Measurements from ENCODE around the gene CNTLN.
"Not testable (repeated sequence)": the region's sequence is repeated elsewhere in the genome, so short reads cannot be mapped to it uniquely, and the experiment has no call there.

CNTLN gene

GRCh38 chr9:17318821-17319320 lies 184.0 kb downstream of the CNTLN start:
- DNase-seq (no peak), ATAC-seq (no peak)

- DNase-seq (no peak), ATAC-seq (no peak)
Observed at GRCh38 chr9:17319864-17320263, 185.0 kb downstream of the CNTLN start.

DNA sequence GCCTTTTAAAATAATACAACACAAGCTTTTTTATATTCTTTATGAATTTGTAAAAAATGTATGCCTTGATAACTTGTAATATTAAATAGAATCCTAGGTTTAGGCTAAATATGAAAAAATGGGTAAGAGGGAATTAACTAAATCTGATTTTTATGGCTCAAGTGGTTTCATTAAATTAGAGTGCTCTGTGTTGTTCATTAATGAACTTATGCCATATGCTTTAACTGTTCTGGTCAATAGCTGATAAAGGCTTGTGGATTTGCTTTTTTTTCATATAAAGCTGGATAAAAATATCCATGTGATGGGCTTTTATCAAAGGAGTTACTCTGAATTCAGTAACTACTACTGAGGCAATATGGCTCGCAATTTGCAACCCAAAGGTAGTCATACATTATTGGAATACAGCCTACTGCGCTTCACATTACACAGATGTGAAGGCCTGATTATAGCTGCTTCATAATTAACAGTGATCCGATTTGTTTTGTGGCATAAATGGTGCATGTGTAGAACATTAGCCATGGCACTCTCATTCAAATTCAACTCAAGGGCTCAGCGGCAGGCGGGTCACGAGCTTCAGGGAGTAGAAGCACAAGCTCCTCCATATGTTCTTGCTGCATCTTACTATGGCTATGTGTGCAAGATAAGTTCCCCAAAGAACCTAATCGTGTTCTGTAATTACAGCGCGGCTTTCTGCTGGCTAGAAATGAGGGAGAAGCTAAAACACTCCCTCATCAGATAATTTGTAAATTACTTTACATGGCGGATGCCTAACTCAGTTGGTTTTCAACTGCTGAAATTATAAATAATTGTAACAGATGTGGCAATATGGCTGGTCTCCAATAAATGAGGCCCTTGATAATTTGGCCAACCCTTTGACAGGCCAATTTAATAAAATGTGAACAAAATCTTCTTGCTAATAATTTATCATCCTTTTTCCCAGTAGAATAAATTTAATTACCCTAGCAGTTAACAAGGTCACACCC lies 188.3 kb downstream of the CNTLN start:
- no peak for ATAC-seq
- DNase-seq, result no peak

DNA sequence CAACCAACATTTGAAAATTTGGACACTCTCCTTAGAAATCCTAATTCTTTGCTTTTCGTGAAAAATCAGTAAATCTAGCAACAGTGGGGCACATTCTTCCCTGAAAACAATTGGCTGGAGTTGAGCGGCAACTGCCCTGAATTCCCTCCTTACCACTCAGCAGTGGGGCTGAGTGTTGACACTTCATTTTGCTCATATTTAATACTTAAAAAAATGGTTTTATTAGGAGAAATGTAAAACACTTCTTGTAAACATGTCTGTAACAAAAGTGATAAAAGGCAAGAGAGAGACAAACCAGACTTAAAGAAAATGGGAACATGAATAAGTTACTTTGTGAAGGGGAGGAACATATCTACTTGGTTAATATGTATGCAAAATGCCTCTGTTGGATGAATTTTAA lies 193.5 kb downstream of the CNTLN start:
- DNase-seq (no peak), ATAC-seq (no peak)

- ATAC-seq (no peak), DNase-seq (no peak)
Observed at GRCh38 chr9:17330097-17330496, 195.3 kb downstream of the CNTLN start.

- DNase-seq (no peak), ATAC-seq (no peak)
Observed at GRCh38 chr9:17332115-17332514, 197.3 kb downstream of the CNTLN start.

- DNase-seq (no peak), ATAC-seq (no peak)
Observed at GRCh38 chr9:17339156-17339555, 204.3 kb downstream of the CNTLN start.

DNA sequence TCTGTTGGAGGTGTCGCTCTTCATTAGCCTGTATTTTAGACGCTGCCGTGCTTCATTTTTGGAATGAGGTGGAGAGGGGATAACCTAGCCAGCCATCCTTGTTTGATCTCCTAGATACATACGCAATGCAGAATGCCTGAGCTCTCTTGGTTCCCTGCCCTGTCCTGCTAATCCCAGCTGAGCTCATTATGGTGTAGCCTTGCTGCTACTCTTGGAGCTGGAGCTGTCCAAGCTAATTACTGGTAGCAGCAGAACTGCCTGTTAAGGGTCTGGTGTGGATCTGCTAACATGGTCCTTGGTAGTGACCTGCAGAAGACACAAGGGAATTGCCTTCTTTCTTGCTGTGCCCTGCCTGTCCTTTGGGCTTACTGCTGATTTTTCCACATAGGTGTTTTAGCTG lies 207.9 kb downstream of the CNTLN start:
- no peak for DNase-seq

GRCh38 chr9:17349831-17350230 lies 215.0 kb downstream of the CNTLN start:
- ATAC-seq, result no peak

More for the DNA sequence above, 207.9 kb downstream of the CNTLN start:
- ATAC-seq, result no peak

GRCh38 chr9:17354006-17354405 lies 219.2 kb downstream of the CNTLN start:
- not testable (repeated sequence) for DNase-seq, ATAC-seq

More at GRCh38 chr9:17349831-17350230, 215.0 kb downstream of the CNTLN start:
- DNase-seq, result no peak

DNA sequence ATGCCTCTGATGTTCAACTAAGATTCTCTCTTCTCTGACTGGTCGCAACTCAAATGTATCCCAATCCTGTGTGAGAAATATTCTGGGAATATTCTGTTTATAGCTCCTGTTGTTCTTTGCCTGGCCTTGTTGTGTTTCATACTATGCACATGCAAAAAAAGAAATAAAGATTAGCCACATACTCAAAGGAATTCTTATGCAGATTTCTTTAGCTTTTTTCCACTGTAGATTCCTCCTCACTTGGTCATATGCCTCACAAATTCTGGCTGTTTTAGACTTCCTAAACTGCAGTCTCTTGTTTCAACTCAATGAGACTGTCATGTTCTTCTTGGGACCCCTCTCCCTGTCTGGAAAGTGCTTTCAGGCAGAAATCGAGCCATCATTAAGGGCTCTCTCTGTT lies 226.5 kb downstream of the CNTLN start:
- DNase-seq, result no peak
- no peak for ATAC-seq

GRCh38 chr9:17367035-17367434 lies 232.2 kb downstream of the CNTLN start:
- ATAC-seq, result no peak

DNA sequence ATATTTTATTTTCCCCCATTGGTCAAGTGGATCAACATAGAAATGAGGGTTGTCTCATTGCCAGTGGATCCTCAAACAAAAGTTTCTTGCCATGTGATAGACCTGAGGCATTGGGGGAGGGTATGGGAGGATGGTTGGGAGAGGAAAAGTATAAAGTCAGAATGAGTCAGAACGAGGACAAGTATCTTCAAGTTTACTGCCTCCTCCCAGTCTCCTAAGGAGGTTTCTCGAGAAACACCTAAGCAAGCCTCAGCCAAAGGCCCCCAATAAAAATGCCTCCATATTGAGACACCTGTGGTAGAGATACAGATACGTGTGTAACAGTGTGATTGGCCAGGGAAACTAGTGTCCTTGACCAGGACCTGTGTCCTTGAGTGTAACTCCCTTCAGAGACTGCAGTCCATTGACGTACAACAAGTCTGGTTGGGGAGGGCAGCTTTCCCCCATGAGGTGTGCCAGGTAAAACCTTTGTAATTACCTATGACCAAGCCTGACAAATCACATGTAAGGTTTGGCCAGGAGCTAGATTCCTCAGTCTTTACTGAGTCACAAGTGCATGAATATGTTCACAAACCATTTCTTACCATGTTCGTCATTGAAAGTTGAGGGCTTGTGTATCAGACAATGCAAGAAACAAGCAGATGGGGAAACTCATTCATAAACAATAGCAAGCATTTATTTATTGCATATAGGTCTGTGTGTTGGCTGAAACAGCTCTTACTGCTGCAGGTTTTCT lies 245.5 kb downstream of the CNTLN start:
- no peak for ATAC-seq
- DNase-seq, result no peak

More at GRCh38 chr9:17367035-17367434, 232.2 kb downstream of the CNTLN start:
- no peak for DNase-seq

- DNase-seq, result no peak
- no peak for ATAC-seq
Observed at GRCh38 chr9:17387565-17387964, 252.7 kb downstream of the CNTLN start.

DNA sequence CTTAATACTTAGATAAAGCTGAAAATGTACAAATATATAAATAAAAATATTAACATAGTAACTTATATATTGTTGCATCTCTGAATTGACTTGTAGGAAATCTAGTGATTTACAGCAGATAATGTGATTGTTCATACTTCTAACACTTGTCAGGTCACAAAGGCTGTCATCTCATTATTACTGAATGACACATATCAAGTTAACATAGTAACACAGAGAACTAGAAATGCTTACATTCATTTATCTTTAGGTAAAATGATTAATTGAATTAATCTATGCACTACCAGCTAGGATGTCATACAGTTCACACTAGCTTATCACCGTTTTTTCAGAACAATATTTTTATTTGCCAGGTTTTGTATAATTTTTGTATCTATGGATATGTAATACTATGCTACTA lies 254.2 kb downstream of the CNTLN start:
- no peak for ATAC-seq
- DNase-seq, result no peak

- DNase-seq (no peak), ATAC-seq (no peak)
Observed at GRCh38 chr9:17394881-17395510, 260.2 kb downstream of the CNTLN start.

GRCh38 chr9:17397166-17397728 lies 262.4 kb downstream of the CNTLN start:
- not testable (repeated sequence) for DNase-seq, ATAC-seq

DNA sequence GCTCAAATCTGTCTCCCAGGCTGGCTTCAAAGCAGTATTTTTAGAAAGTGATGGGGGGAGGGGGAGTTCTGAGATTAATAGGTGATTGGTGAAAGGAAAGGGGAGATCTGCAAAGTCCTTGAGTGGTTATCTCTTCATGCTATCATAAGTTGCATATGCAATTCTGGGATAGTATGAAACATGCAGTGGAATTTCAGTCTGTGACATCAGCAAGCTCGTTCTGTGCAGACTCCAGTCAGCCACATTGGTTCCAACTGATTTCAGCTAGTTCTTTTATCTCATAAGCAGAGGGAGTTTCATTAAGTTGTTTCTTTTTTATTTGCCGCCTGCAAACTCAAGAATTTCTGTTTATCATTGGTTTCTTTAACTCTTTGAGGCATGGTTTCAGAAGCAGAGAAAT lies 263.5 kb downstream of the CNTLN start:
- DNase-seq (no peak), ATAC-seq (no peak)

DNA sequence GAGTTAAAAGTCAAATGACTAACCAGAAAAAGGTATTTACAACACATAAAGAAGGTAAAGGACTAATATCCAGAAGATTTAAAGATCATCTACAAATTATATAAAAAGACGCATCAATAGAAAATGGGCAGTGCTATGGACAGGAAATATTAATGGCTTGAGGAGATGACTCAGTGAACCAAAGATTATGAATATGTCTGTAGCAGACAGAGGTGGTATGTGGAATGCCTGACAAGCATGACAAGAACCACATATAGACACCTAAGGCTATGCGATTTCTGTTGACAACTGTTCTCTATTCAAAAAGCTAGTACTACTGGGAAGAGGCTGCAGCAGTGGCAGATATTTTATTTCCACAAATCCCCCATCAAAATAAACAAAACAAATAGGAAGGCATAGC lies 267.0 kb downstream of the CNTLN start:
- ATAC-seq (no peak), DNase-seq (no peak)

DNA sequence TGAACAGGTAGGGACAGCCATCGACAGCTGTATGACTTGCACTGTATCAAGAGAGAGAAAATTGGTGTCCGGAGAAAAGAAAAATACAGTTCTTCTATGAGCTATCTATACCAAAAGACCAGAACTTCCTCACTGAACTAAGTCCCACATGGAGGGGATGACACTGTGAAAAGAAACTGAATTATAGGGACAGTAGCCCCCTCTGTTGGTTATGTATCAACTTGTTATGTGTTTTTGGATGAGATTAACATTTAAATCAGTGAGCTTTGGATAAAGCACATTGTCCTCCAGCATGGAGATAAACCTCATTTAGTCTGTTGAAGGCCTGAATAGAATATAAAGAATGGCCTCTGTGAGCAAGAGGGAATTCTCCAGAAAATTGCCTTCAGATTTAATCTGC lies 267.5 kb downstream of the CNTLN start:
- ATAC-seq (no peak), DNase-seq (no peak)

DNA sequence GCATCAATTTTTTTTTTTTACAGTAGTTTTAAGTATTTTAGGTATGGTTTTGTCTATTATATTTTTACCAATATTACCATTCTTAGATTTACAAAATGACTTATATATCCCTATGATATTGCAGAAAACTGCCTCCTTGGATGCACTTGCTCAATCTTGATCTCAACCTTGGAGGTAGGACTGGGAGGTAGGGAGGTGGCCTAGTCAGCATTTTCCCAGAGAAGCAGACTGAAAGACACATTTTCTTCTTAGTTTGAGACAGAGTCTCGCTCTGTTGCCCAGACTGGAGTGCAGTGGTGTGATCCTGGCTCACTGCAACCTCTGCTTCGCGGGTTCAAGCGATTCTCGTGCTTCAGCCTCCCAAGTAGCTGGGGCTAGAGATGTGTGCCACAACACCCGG lies 268.7 kb downstream of the CNTLN start:
- DNase-seq (no peak), ATAC-seq (no peak)

DNA sequence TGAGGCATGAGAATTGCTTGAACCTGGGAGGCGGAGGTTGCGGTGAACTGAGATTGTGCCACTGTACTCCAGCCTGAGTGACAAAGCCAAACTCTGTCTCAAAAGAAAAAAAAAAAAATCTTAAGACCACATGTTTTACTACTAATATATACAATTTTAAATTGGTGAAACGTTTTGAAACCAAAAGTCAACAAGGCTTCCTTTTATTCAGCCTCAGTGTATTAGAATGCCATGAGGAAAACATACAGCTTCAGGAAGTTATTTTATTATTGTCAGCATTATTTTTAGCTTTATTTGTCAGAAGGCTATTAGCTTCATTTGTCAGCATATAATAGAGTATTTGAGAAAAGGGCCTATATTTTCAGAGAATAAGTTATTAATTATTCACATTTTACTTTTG lies 280.1 kb downstream of the CNTLN start:
- DNase-seq (no peak), ATAC-seq (no peak)

Measured in stimulated activated naive CD8-positive, alpha-beta T cell treated with anti-CD3 and anti-CD28 coated beads, Interleukin-15, Interleukin-2, amounts not matched to agents 100 U/mL and 50 U/mL, for 24 hours (primary cell).